IPS-15b (cell line): Measurements from ENCODE around the gene WNT3A.

Source experiments
- H3K27me3 ChIP-seq: one replicate; pipeline ENCODE4 v1.6.1; 2013; ENCODE audit warnings: low read length; ENCODE audit not compliant: control insufficient read depth, insufficient read depth
- H3K36me3 ChIP-seq: one replicate; pipeline ENCODE4 v1.6.1; 2013; ENCODE audit warnings: low read length; ENCODE audit not compliant: control insufficient read depth, insufficient read depth
- H3K4me1 ChIP-seq: one replicate; pipeline ENCODE4 v1.6.1; 2013; ENCODE audit warnings: mild to moderate bottlenecking, low read length; ENCODE audit not compliant: control insufficient read depth, insufficient read depth
- H3K4me3 ChIP-seq: one replicate; pipeline ENCODE4 v1.5.1; 2013; ENCODE audit warnings: low read depth, low read length
- H3K9ac ChIP-seq: one replicate; pipeline ENCODE4 v1.6.1; 2013; ENCODE audit warnings: low read depth, mild to moderate bottlenecking, low read length
- H3K9me3 ChIP-seq: one replicate; pipeline ENCODE4 v1.6.1; 2013; ENCODE audit warnings: mild to moderate bottlenecking, low read length; ENCODE audit not compliant: control insufficient read depth, insufficient read depth

Gene WNT3A

DNA sequence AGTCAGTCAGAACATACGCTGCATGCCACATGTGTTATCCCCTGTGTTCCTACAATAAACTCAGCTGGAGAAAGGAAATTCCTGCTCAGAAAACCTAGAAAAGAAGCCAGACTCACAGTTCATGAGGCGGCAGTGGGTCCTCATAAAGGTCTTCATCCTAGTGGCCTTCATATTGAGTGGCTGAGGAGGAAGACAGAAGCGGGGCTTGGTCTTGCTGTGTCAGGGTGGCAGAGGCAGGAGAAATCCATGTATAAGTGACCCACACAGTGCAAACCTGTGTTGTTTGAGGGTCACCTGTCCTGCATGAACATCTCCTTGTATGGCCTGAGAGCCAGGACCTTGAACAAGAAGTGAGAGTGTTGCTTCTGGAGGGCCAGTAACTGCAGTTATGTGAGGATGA lies 4.0 kb upstream of the WNT3A start:
- H3K4me1 ChIP-seq = no peaks in the 10 kb centered on the region
- H3K4me3 ChIP-seq = no peak overlapping the region
- H3K9ac ChIP-seq = no peak overlapping the region
- H3K9me3 ChIP-seq = no peaks in the 10 kb centered on the region
- H3K27me3 ChIP-seq = peaks cover 50% of the 10 kb centered on the region
- H3K36me3 ChIP-seq = no peaks in the 10 kb centered on the region

DNA sequence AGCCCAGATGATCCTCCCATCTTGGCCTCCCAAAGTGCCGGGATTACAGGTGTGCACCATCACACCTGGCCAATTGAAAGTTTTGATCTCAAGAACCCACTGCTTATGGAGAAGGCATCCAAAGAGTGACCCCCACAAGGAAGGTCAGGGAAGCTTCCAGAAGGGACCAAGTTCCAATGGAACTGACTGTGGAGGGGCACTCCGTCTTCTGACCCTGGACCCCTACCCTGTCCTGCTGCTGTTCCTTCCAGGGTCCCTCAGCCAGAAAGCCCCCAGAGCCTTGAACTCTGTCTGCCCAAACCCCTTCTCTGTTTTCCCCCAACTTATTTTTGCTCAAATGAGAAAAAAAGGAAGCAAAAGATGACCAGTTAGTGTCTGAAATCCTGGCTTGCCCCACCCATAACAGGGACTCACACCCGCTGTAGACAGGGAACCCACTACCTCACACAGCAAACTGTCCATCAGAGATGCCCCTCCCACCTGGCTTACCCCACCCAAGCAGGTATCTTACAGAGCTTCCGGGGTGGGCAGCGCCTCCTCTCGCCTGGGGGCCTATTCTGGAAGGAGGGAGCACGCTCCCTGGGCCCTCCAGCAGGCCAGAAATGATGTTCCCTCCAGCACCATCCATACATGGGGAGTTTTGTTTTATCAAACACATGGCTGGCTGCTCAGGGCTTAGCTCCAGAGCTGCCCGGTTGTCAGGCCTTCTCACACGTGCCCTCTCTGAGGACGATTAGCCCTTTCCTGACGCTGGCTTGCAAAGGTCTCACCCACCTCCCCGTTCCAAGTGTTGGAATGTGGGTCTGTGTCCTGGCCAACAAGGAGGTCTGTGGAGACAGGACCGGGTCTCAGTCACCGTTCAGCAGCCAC lies 3.1 kb upstream of the WNT3A start:
- Histone ChIP-seq H3K4me3 (no peak overlapping the region), H3K36me3 (no peaks in the 10 kb centered on the region), H3K27me3 (peaks cover 59% of the 10 kb centered on the region), H3K9me3 (no peaks in the 10 kb centered on the region), H3K9ac (no peak overlapping the region), H3K4me1 (no peaks in the 10 kb centered on the region)

DNA sequence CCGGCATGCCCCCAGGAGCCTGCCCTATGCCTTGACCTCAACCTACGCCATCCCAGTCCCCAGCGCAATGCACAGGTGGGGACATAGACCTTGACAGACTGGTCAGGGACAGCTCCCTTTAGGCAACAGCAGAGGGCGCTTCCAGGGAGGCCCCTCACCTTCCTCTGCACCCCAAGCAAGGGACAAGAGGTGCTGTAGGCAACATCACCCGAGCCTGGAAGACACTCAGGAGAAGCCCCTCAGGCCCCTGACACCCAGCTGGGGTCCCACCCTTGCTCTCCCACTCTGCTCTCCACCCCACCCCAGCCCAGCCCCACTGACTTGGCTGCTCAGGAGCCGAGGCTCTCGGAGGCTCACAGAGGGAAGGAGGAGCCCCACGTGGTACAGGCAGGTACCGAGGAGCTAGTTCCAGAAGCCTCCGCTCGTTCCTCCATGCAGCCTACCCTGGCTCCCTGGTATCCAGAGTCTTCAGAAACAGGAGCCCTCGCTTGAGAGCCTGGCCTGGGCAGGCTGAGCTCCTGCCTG lies 2.4 kb upstream of the WNT3A start:
- no peaks in the 10 kb centered on the region for H3K36me3 ChIP-seq
- H3K9ac ChIP-seq = no peak overlapping the region
- no peaks in the 10 kb centered on the region for H3K4me1 ChIP-seq
- H3K4me3 ChIP-seq = no peak overlapping the region
- peaks cover 66% of the 10 kb centered on the region for H3K27me3 ChIP-seq
- H3K9me3 ChIP-seq = no peaks in the 10 kb centered on the region

DNA sequence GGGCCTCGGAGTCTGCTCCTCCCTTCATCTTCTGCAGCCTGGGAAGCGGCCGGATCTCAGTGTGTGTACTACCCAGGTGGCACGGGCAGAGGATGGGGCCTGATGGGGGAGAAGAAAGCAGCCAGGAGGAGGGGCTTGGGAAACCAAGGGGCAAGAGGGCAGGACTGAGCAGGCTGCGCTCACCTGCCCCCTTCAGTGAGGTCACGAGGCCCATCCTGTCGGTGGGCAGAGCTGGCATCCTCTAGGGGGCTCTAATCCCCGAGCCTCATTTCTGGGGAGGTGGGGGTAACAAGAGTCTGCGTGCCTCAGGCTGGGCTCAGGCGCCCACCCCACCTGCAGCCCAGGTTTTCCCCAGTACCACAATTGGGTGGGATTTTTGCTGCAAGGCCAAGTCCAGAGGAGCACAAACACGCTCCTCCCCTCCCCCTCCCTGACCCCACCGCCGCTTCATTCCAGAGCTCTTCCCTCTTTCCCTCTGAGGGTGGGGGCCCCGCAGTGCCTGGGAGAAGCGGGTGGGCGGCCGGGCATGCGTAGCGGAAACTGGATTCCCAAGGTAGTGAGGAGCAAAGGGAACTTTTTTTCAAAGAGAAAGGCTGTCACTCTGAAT lies 1.8 kb upstream of the WNT3A start:
- no peak overlapping the region for H3K9ac ChIP-seq
- H3K27me3 ChIP-seq = peaks cover 72% of the 10 kb centered on the region
- H3K36me3 ChIP-seq = no peaks in the 10 kb centered on the region
- H3K9me3 ChIP-seq = no peaks in the 10 kb centered on the region
- peak overlapping the region; percentile 32 for H3K4me3 ChIP-seq
- no peaks in the 10 kb centered on the region for H3K4me1 ChIP-seq

DNA sequence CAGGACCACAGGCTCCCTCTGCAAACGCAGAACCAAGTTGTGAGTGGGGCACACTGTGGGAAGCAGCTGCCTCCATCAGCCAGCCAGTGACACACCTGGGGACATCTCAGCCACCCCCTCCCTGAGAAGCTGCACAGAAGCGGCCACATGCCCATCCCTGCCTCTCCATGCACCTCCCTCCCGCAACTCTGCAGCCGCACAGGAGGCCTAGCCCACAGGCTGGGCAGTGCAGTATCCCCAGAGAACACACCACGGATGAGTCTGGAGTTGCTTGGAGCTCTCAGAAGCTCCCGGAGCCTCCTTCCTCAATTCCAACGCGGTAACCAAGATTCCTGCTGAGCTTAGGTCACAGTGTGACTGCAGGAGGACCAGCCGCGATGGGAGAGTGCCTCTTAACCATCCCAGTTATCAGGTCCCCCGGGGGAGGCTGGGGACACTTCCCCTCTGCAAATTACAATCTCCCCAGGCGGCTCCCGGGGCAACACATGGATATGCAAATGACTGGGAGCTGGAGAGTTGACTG lies 1.2 kb upstream of the WNT3A start:
- Histone ChIP-seq H3K4me3 (peak overlapping the region; percentile 32), H3K4me1 (no peaks in the 10 kb centered on the region), H3K27me3 (peaks cover 73% of the 10 kb centered on the region), H3K9ac (no peak overlapping the region), H3K9me3 (no peaks in the 10 kb centered on the region), H3K36me3 (no peaks in the 10 kb centered on the region)

DNA sequence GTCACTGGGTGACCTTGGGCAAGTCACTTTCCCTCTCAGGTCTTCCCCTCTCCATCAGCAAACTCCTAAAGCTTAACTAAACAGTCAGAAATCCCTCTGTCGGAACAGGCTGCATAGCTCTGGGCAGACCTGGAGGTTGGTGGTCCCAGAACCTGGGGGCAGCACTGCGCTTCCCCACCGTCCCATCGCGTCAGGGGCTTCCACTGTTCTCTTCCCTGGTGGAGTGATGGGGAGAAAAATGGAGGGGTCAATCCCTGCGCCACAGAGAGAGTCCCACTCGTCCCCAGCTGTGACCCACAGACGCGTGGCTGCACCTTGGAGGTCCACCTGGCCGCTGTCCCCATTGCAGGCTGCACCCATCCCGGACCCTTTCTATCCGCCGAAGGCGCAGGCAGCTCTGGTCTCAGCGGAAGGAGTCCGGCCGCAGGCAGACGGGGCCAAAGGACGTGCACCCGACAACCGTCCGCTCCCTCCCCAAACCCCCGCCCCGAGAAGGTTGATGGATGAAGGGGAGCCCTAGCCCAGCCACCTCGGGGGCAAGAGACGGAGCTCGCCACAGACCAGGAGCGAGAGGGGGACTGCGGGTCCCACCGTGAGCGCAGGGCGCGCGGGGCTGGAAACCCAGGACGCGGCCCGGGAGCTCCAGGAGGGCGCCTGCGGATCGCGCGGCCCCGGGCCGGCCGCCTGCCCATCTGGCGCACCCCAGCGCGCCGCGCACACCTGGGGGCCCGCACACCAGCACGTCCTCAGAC lies 588 bp upstream of the WNT3A start:
- no peaks in the 10 kb centered on the region for H3K36me3 ChIP-seq
- H3K27me3 ChIP-seq = peaks cover 74% of the 10 kb centered on the region
- H3K9ac ChIP-seq = no peak overlapping the region
- H3K4me3 ChIP-seq = peak overlapping the region; percentile 32
- no peaks in the 10 kb centered on the region for H3K4me1 ChIP-seq
- no peaks in the 10 kb centered on the region for H3K9me3 ChIP-seq

DNA sequence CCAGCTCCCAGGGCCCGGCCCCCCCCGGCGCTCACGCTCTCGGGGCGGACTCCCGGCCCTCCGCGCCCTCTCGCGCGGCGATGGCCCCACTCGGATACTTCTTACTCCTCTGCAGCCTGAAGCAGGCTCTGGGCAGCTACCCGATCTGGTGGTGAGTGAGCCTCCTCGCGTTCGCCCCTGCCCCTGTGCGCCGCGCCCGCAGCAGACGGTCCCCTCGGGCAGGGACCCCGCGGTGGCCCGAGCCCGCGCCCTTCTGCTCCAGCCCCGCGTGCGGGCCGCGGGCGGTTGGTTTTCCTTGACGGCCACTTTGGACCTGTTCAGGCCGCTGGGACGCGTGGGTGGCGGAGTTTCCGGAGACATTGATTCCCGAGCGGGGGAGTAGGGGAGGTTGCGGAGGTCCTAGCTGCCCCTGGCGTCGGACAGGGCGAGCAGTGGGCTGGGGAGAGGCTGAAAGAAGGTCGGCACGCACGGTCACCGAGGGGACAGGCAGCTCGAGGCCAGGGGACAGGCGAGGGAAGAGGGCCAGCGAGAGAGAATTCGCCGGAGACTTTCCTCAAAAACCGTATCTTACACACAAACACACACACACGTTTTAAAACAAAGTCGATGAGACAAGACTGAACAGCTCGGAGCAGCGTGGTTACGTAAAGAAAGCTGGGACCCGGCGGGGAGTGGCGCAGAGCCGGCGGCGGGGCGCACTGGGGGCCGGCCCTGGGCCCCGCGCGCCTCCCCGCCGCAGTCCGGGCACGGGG lies 427 bp downstream of the WNT3A start:
- Histone ChIP-seq H3K9me3 (no peaks in the 10 kb centered on the region), H3K4me3 (peak overlapping the region; percentile 18), H3K27me3 (peaks cover 84% of the 10 kb centered on the region), H3K36me3 (no peaks in the 10 kb centered on the region), H3K9ac (no peak overlapping the region), H3K4me1 (no peaks in the 10 kb centered on the region)

DNA sequence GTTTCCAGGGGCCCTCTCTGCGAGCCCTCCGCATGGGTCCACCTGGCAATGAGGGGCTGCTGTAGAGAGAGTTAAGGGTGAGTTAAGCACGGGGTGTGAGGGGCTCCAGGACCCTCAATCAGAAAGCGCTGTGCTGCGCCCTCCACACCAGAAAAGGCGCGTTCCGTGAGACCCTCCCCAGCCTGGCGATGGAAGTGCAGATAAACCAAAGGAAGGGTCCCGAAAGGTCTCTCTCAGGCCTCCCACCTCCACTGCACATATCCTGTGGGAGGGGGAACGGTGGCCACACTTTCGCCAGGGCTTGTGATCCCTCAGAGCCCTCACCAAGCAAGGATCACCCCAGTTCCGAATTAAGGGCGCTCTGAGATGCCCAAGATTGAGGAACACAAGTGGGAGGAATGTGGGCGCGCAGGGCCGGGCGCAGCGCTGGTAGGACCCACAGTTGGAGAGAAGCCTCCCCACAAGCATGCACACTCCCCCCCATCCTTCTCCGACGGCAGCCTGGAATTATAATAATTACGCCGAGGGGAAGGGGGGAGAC lies 1.1 kb downstream of the WNT3A start:
- Histone ChIP-seq H3K36me3 (no peaks in the 10 kb centered on the region), H3K9ac (no peak overlapping the region), H3K4me1 (no peaks in the 10 kb centered on the region), H3K9me3 (no peaks in the 10 kb centered on the region), H3K27me3 (peaks cover 81% of the 10 kb centered on the region), H3K4me3 (no peak overlapping the region)

DNA sequence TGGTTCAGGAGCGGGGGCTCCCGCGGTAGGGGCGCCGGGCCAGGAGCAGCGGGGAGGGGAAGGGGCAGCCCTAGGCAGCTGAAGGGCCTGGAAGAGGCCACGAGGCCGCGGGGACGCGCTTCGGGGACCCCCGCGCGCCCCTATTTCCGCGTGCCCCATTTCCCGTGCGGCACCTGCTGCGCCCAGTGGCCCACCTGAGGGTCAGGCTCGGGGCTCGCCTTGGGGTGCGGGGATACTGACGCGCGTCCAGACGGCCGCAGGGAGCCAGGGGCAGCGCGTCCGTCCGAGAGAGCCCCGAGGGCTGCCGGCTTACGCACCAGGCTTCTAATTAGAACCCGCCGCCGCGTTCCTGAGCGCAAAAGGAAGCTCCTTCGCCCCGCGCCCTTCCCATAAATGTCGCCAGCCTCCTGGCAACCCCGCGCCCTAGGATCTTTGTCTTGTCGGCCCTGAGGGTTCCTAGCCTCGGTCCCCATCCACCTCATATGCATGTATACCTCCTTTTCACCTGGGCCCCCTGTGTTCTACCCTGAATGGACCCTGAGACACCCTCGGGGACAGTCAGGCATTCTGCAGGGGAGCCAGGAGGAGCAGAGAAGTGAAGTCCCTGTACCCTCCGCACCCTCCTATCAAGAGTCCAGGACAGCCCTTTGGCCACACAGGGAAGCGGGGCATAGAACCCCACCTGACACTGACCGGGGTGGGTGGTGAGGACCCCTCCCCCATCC lies 1.8 kb downstream of the WNT3A start:
- Histone ChIP-seq H3K4me3 (no peak overlapping the region), H3K4me1 (no peaks in the 10 kb centered on the region), H3K27me3 (peaks cover 77% of the 10 kb centered on the region), H3K36me3 (no peaks in the 10 kb centered on the region), H3K9me3 (no peaks in the 10 kb centered on the region), H3K9ac (no peak overlapping the region)

DNA sequence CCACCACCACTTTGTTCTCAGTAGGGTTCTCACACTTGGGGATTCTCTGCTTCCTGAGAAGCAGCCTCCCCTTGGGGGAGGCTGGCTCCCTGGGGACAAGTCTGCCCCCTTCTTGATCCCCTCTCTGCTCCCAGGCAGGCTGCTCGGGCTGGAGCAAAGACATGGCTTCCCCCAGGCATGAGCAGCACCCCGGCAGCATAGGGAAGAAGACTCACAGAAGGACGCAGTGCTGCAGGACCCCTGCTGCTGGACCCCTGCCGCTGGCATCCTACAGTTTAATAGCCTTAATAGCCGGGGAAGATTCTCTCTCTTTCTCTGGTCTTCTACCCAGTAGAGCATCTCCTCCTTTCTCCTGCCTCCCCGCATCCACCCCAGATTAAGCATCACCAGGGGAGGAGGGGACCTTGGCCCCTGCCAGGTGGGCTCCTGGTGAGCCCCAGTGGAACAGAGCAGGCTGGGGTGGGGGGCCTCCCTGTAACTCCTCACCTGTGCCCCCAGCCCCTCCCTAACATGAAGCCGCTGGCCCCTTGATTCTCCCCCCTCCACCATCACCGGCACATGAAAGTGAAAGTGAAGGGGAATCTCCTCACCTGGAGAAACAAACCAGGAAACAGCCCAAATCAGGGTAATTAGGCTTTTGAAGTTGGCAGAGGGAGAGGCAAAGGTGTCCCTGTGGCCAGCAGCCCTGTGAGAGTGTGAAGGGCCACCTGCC lies 2.5 kb downstream of the WNT3A start:
- H3K4me3 ChIP-seq = no peak overlapping the region
- H3K27me3 ChIP-seq = peaks cover 73% of the 10 kb centered on the region
- H3K36me3 ChIP-seq = no peaks in the 10 kb centered on the region
- no peaks in the 10 kb centered on the region for H3K4me1 ChIP-seq
- H3K9me3 ChIP-seq = no peaks in the 10 kb centered on the region
- H3K9ac ChIP-seq = no peak overlapping the region
